ENCODE measurements around the gene ABCA6. TPM values are rescaled to one million over a fixed set of nuclear protein-coding genes. Genes with fewer than 3 reads are reported as not detected.

The ABCA6 gene
- total and polyA plus RNA-seq, 2 donors (not counting 1 experiment from before 2014, with no cell fraction given) = 4.2 to 12.9 TPM

GRCh38 chr17:69048634-69049033 lies 93.1 kb downstream of the ABCA6 start:
- H3K27me3 ChIP-seq (ENCODE audit: control insufficient read depth, insufficient read depth, low read length) = no peaks in the 10 kb centered on the region
- no peaks in the 10 kb centered on the region for H4K20me1 ChIP-seq (ENCODE audit: control insufficient read depth, extremely low read depth, insufficient read depth, low read length)
- no peak for TF ChIP-seq EZH2 (IDR thresholded peaks at IDR 0.05; ENCODE audit: low read length, missing control alignments)
- no peak for TF ChIP-seq CTCF (conservative IDR thresholded peaks at IDR 0.05 in 1 of 2, IDR thresholded peaks at IDR 0.05 in 1 of 2; ENCODE audit: low read depth in 1 of 2, low read length in 2 of 2)
- H3K79me2 ChIP-seq (ENCODE audit: control insufficient read depth, insufficient read depth, low read length) = no peaks in the 10 kb centered on the region
- H3K9me3 ChIP-seq (ENCODE audit: control insufficient read depth, insufficient read depth, low read depth, low read length) = no peaks in the 10 kb centered on the region
- no peak overlapping the region for H3K27ac ChIP-seq (ENCODE audit: insufficient read depth, low read length)
- H2AFZ ChIP-seq (ENCODE audit: low read length) = no peak overlapping the region
- no peak overlapping the region for H3K4me3 ChIP-seq (replicated peaks in 1 of 4; ENCODE audit: control extremely low read depth in 1 of 4, insufficient read depth in 1 of 4, low read depth in 3 of 4, low read length in 4 of 4)
- no peak for DNase-seq (ENCODE audit: low read depth in 2 of 2)
- H3K4me1 ChIP-seq (ENCODE audit: control insufficient read depth, extremely low read depth, insufficient read depth, low read length) = peaks cover 5% of the 10 kb centered on the region
- no peak overlapping the region for H3K9ac ChIP-seq (ENCODE audit: insufficient read depth, low read length)
- no peaks in the 10 kb centered on the region for H3K36me3 ChIP-seq (ENCODE audit: control insufficient read depth, insufficient read depth, low read length)
- H3K4me2 ChIP-seq (ENCODE audit: extremely low read depth, insufficient read depth, low read length) = no peak overlapping the region

GRCh38 chr17:69047368-69048263 lies 94.1 kb downstream of the ABCA6 start:
- no peaks in the 10 kb centered on the region for H3K79me2 ChIP-seq (ENCODE audit: control insufficient read depth, insufficient read depth, low read length)
- no peak overlapping the region for H3K27ac ChIP-seq (ENCODE audit: insufficient read depth, low read length)
- DNase-seq (ENCODE audit: low read depth in 2 of 2) = peak; percentile 91 to 93

More at GRCh38 chr17:69047368-69048263, 94.1 kb downstream of the ABCA6 start:
- Histone ChIP-seq H3K4me2 (ENCODE audit: extremely low read depth, insufficient read depth, low read length) (peak overlapping the region; percentile 8), H3K36me3 (ENCODE audit: control insufficient read depth, insufficient read depth, low read length) (no peaks in the 10 kb centered on the region), H3K9me3 (ENCODE audit: control insufficient read depth, insufficient read depth, low read depth, low read length) (no peaks in the 10 kb centered on the region), H3K4me3 (replicated peaks in 1 of 4; ENCODE audit: control extremely low read depth in 1 of 4, insufficient read depth in 1 of 4, low read depth in 3 of 4, low read length in 4 of 4) (no peak overlapping the region), H3K9ac (ENCODE audit: insufficient read depth, low read length) (no peak overlapping the region), H2AFZ (ENCODE audit: low read length) (no peak overlapping the region), H3K27me3 (ENCODE audit: control insufficient read depth, insufficient read depth, low read length) (no peaks in the 10 kb centered on the region), H4K20me1 (ENCODE audit: control insufficient read depth, extremely low read depth, insufficient read depth, low read length) (no peaks in the 10 kb centered on the region), H3K4me1 (ENCODE audit: control insufficient read depth, extremely low read depth, insufficient read depth, low read length) (peaks cover 5% of the 10 kb centered on the region)
- TF ChIP-seq EZH2 (IDR thresholded peaks at IDR 0.05; ENCODE audit: low read length, missing control alignments) (no peak), CTCF (conservative IDR thresholded peaks at IDR 0.05 in 1 of 2, IDR thresholded peaks at IDR 0.05 in 1 of 2; ENCODE audit: low read depth in 1 of 2, low read length in 2 of 2) (no peak)
